Inflammatory macrophage (primary cell): ENCODE data around the gene C1orf50.
"Not testable (repeated sequence)": the region's sequence is repeated elsewhere in the genome, so short reads cannot be mapped to it uniquely, and the experiment has no call there.

Source experiments
- DNase-seq, 2 donors: peaks; one replicate each; pipeline ENCODE4 v3.0.0-alpha.2; 2020 to 2022
- total RNA-seq, 18 experiments: gene quantifications; one replicate each; lab custom pipeline; 2026; ENCODE audit warnings: mixed read lengths in 6 of 18, inconsistent platforms in 2 of 18; lab: John Stamatoyannopoulos, UW

C1orf50 gene
- 0.58 to 6.5 (median 3.6) reads per million in 18 experiments for total RNA-seq

- DNase-seq, result peak; percentile 100
Measured at GRCh38 chr1:42766741-42767509, at the start of gene C1orf50, which contains the start of gene P3H1. Gene C1orf50 (plus strand): TSS chr1:42767249. CDS start chr1:42767312, 63 bp downstream. Gene P3H1 (minus strand): TSS chr1:42767028. CDS start chr1:42766971, 57 bp downstream.

GRCh38 chr1:42720868-42721267, 46.2 kb upstream of the C1orf50 start:
- DNase-seq, result no peak

- DNase-seq, result no peak
Measured at GRCh38 chr1:42721926-42722325, 45.1 kb upstream of the C1orf50 start.

GRCh38 chr1:42722403-42722802, 44.6 kb upstream of the C1orf50 start:
- not testable (repeated sequence) for DNase-seq

GRCh38 chr1:42723511-42723910, 43.5 kb upstream of the C1orf50 start:
- peak in 1 of 2 donors; percentile 19 for DNase-seq

- DNase-seq, result not testable (repeated sequence)
Measured at GRCh38 chr1:42725820-42726219, 41.2 kb upstream of the C1orf50 start.

GRCh38 chr1:42730002-42730401, 37.0 kb upstream of the C1orf50 start:
- no peak for DNase-seq

- no peak for DNase-seq
Measured at GRCh38 chr1:42730988-42731387, 36.1 kb upstream of the C1orf50 start.

- no peak for DNase-seq
Measured at GRCh38 chr1:42731585-42731984, 35.5 kb upstream of the C1orf50 start.

- peak in 1 of 2 donors; percentile 10 for DNase-seq
Measured at GRCh38 chr1:42732126-42732680, 34.8 kb upstream of the C1orf50 start.

- no peak for DNase-seq
Measured at GRCh38 chr1:42733415-42734200, 33.4 kb upstream of the C1orf50 start.

- DNase-seq, result no peak
Measured at GRCh38 chr1:42734201-42735035, 32.6 kb upstream of the C1orf50 start.

- DNase-seq, result no peak
Measured at GRCh38 chr1:42735056-42735455, 32.0 kb upstream of the C1orf50 start.

GRCh38 chr1:42735477-42736105, 31.5 kb upstream of the C1orf50 start:
- DNase-seq, result no peak

- peak; percentile 48 to 57 for DNase-seq
Measured at GRCh38 chr1:42736152-42736551, 30.9 kb upstream of the C1orf50 start.

GRCh38 chr1:42736571-42737200, 30.4 kb upstream of the C1orf50 start:
- DNase-seq, result no peak

- peak; percentile 73 to 75 for DNase-seq
Measured at GRCh38 chr1:42737257-42737656, 29.8 kb upstream of the C1orf50 start.

- DNase-seq, result no peak
Measured at GRCh38 chr1:42737986-42738677, 28.9 kb upstream of the C1orf50 start.

GRCh38 chr1:42738678-42739226, 28.3 kb upstream of the C1orf50 start:
- DNase-seq, result no peak
